ENCODE data around the gene CCL25.

Gene CCL25, protein sequence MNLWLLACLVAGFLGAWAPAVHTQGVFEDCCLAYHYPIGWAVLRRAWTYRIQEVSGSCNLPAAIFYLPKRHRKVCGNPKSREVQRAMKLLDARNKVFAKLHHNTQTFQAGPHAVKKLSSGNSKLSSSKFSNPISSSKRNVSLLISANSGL

GRCh38 chr19:8052464-8052859, at the start of gene CCL25:
Gene CCL25 (plus strand): TSS chr19:8052760. CDS start chr19:8053050, 290 bp downstream.
- POLR2A ChIA-PET (ENCODE audit: low non-redundant PET): no interaction called here
- CTCF ChIA-PET: no interaction called here
- DNase-seq (ENCODE audit: low spot score): no peak
- TF ChIP-seq, protein P1, sequence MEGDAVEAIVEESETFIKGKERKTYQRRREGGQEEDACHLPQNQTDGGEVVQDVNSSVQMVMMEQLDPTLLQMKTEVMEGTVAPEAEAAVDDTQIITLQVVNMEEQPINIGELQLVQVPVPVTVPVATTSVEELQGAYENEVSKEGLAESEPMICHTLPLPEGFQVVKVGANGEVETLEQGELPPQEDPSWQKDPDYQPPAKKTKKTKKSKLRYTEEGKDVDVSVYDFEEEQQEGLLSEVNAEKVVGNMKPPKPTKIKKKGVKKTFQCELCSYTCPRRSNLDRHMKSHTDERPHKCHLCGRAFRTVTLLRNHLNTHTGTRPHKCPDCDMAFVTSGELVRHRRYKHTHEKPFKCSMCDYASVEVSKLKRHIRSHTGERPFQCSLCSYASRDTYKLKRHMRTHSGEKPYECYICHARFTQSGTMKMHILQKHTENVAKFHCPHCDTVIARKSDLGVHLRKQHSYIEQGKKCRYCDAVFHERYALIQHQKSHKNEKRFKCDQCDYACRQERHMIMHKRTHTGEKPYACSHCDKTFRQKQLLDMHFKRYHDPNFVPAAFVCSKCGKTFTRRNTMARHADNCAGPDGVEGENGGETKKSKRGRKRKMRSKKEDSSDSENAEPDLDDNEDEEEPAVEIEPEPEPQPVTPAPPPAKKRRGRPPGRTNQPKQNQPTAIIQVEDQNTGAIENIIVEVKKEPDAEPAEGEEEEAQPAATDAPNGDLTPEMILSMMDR (conservative IDR thresholded peaks at IDR 0.05; ENCODE audit: low read depth): no peak
- no peak within 1 kb of the TSS for H3K27ac ChIP-seq

- ChIA-PET POLR2A (ENCODE audit: low non-redundant PET) (no interaction called here), CTCF (interaction anchor here (0.6 kb wide), 3 partner anchors 24 to 651 kb away, joined by 3 to 7 read pairs (median 6); no protein-coding TSS in a partner anchor)
- TF ChIP-seq, protein P1 (conservative IDR thresholded peaks at IDR 0.05; ENCODE audit: low read depth): no peak
- peak overlapping the region; percentile 81 for H3K27ac ChIP-seq
- DNase-seq (ENCODE audit: low spot score): no peak
Measured at GRCh38 chr19:8004001-8004400, 48.6 kb upstream of the CCL25 start.

- CTCF ChIA-PET: interaction anchor here (0.6 kb wide), 2 partner anchors 25 to 65 kb away, joined by 3 to 7 read pairs; no protein-coding TSS in a partner anchor
- TF ChIP-seq, protein P1 (conservative IDR thresholded peaks at IDR 0.05; ENCODE audit: low read depth): no peak
- POLR2A ChIA-PET (ENCODE audit: low non-redundant PET): interaction anchor here (1.1 to 2.4 kb wide), 2 partner anchors 15 to 61 kb away, joined by 3 to 6 read pairs; partner anchors contain the start of gene TIMM44
- no peak for DNase-seq (ENCODE audit: low spot score)
- peak overlapping the region; percentile 81 for H3K27ac ChIP-seq
Measured at GRCh38 chr19:8004723-8005513, 47.6 kb upstream of the CCL25 start.

DNA sequence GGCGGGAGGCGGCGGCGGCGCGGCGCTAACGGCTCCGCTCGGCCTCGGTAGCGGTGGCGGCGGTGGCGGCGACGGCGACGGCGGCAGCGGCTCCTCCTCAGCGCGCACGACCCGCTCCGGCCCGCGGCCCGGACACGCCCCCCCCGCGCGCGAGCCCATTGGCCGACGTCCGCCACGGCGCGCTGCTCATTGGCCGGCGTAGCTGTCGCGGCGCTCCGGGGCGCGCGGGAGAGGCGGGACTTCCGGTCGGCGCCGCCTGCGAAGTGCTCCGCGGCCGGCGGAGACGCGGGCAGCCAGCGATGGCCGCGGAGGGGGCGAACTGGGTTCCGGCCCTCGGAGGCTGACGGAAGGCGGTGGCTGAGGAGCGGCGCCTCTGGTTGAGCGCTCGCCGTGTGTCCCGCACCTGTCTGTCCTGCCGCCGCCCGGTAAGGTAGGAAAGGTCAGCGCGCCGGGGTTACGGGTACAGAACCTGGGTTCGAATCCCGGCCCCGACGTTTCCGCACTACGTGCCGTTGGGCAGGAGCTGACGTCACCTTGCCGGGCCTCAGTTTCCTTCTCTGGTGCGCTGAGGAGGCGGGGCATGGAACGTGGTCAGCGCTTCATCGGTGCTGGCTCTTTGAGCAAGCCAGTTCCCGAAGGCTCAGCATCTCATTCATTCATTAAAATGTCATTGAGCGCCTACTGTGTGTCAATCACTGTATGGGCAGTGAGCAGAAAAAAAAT, 46.9 kb upstream of the CCL25 start, which contains the start of gene ELAVL1:
Gene ELAVL1, minus strand, starts transcription at position 108 of the 723 bp plus-strand sequence. CDS start 13,826 bp downstream, outside the sequence.
- TF ChIP-seq, protein P1 (conservative IDR thresholded peaks at IDR 0.05; ENCODE audit: low read depth): no peak
- ChIA-PET CTCF (interaction anchor here (1.2 kb wide), 1 partner anchor 61 kb away, joined by 5 read pairs; no protein-coding TSS in a partner anchor), POLR2A (ENCODE audit: low non-redundant PET) (interaction anchor here (1.1 to 2.4 kb wide), 2 partner anchors 16 to 62 kb away, joined by 3 to 6 read pairs; partner anchors contain the start of gene TIMM44)
- H3K27ac ChIP-seq: peak within 1 kb of the TSS; percentile 81
- peak; percentile 91 for DNase-seq (ENCODE audit: low spot score)

DNA sequence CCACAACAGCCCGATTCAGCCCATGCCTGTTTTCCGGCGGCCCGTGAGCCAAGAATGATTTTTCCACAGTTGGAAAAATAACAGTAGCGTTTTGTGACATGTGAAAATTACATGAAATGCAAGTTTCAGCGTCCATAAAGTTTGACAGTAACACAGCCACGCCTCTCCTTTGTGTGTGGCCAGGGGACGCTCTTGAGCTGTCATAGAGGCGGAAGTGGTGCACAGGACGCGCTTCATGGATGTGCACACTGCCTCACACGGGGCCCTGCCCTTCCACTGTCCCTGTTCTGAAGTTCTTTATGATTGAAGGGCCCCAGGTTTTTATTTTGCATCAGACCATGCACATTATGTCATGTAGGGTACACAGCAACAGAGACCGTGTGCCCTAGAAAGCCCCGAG, 34.8 kb upstream of the CCL25 start:
- TF ChIP-seq, protein P1 (conservative IDR thresholded peaks at IDR 0.05; ENCODE audit: low read depth): no peak
- no peak for DNase-seq (ENCODE audit: low spot score)
- ChIA-PET POLR2A (ENCODE audit: low non-redundant PET) (interaction anchor here (0.6 kb wide), 1 partner anchor 495 kb away, joined by 7 read pairs; no protein-coding TSS in a partner anchor), CTCF (no interaction called here)
- no peak overlapping the region for H3K27ac ChIP-seq

DNA sequence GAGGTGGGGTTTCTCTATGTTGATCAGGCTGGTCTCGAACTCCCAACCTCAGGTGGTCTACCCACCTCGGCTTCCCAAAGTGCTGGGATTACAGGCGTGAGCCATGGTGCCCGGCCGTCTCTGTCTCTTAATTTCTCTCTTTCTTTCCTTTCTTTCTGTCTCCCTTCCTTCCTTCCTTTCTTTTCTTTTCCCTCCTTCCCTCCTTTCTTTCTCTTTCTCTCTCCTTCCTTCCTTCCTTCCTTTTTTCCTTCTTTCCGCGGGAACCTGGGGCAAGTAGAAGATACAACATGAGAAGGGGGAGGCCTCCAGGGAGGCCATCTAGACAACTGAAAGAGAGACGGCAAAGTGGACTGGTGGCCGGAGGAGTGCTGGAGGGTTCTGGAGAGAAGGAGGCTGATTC, 31.9 kb upstream of the CCL25 start:
- DNase-seq (ENCODE audit: low spot score): no peak
- no peak overlapping the region for H3K27ac ChIP-seq
- POLR2A ChIA-PET (ENCODE audit: low non-redundant PET): no interaction called here
- CTCF ChIA-PET: no interaction called here
- TF ChIP-seq, protein P1 (conservative IDR thresholded peaks at IDR 0.05; ENCODE audit: low read depth): no peak
